ENCODE measurements around the gene CEP20. TPM values are rescaled to one million over a fixed set of nuclear protein-coding genes. Genes with fewer than 3 reads are reported as not detected.
A peak's percentile ranks its signal among the peaks of the same experiment; 100 is the strongest.

Gene CEP20
- total RNA-seq, 4 donors from 2014 or later, result 46.2 to 64.4 (median 53.6) TPM

DNA sequence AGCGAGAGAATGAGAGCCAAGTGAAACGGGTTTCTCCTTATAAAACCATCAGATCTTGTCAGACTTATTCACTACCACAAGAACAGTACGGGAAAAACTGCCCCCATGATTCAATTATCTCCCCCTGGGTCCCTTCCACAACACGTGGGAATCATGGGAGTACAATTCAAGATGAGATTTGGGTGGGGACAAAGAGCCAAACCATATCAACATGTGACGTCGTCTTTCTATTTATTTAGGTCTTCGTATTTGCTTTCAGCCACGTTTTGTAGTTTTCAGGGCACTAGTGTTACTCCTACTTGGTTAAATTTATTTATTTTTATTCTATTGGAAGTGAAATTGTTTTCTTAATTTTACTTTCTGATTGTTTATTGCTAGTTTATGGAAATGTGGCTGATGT is 27.9 kb upstream of the CEP20 start:
- Histone ChIP-seq H3K27ac (no peak overlapping the region), H3K4me3 (replicated peaks in 1 of 3) (no peak overlapping the region), H3K4me1 (no peaks in the 10 kb centered on the region), H3K36me3 (no peaks in the 10 kb centered on the region), H3K9me3 (no peaks in the 10 kb centered on the region), H3K27me3 (no peaks in the 10 kb centered on the region)
- DNase-seq, result no peak
- 85 to 86% methylated on average over 8 of the region's 8 CpGs for WGBS, 2 donors
- no peak for TF ChIP-seq POLR2A (IDR thresholded peaks at IDR 0.05)
- TF ChIP-seq, protein P1, sequence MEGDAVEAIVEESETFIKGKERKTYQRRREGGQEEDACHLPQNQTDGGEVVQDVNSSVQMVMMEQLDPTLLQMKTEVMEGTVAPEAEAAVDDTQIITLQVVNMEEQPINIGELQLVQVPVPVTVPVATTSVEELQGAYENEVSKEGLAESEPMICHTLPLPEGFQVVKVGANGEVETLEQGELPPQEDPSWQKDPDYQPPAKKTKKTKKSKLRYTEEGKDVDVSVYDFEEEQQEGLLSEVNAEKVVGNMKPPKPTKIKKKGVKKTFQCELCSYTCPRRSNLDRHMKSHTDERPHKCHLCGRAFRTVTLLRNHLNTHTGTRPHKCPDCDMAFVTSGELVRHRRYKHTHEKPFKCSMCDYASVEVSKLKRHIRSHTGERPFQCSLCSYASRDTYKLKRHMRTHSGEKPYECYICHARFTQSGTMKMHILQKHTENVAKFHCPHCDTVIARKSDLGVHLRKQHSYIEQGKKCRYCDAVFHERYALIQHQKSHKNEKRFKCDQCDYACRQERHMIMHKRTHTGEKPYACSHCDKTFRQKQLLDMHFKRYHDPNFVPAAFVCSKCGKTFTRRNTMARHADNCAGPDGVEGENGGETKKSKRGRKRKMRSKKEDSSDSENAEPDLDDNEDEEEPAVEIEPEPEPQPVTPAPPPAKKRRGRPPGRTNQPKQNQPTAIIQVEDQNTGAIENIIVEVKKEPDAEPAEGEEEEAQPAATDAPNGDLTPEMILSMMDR (IDR thresholded peaks at IDR 0.05), result no peak
- intact Hi-C loops (cut with DNase I), result no loop called here

DNA sequence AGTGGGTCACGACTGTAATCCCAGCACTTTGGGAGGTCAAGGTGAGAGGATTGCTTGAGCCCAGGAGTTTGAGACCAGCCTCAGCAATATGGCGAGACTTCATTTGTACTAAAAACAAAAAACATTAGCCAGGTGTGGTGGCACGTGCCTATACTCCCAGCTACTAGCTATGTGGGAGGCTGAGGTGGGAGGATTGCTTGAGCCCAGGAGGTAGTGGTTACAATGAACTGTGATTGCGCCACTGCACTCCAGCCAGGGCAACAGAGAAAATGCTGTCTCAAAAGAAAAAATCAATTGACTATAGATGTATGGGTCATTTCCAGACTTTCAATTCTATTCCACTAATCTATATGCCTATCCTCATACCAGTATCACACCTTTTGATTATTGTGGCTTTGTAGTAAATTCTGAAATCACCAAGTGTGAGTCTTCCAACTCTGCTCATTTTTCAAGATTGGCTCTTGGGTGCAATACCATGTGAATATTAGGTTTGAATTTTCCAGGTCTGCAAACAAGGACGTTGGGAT is 27.2 kb upstream of the CEP20 start:
- no peak overlapping the region for H3K4me3 ChIP-seq (replicated peaks in 1 of 3)
- intact Hi-C loops (cut with DNase I), result no loop called here
- TF ChIP-seq, protein P1 (IDR thresholded peaks at IDR 0.05), result no peak
- TF ChIP-seq POLR2A (IDR thresholded peaks at IDR 0.05), result no peak
- DNase-seq, result no peak
- no peaks in the 10 kb centered on the region for H3K4me1 ChIP-seq
- no peak overlapping the region for H3K27ac ChIP-seq
- 78 to 89% methylated on average over 5 of the region's 5 CpGs for WGBS, 2 donors
- H3K36me3 ChIP-seq, result no peaks in the 10 kb centered on the region
- H3K27me3 ChIP-seq, result no peaks in the 10 kb centered on the region
- no peaks in the 10 kb centered on the region for H3K9me3 ChIP-seq

DNA sequence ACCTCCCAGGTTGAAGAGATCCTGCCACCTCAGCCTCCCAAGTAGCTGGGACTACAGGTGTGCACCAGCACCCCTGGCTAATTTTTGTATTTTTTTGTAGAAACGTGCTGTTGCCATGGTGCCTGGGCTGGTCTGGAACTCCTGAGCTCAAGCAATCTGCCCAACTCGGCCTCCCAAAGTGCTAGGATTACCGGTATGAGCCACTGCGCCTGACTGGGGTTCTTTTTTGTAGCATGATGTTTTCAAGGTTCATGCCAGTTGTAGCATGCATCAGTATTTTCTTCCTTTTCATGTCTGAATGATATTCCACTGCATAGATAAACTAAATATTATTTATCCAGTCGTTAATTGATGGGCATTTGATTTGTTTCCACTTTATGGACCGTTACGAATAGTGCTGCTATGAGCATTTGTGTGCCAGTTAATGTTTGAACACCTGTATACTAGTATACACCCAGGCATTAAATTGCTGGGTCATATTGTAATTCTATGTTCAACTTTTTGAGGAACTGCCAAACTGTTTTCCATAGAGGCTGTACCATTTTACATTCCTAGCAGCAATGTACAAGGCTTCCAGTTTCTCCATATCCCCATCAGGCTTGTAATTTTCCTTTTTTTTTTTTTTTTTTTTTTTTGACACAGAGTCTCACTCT is 24.8 kb upstream of the CEP20 start:
- 80 to 81% methylated on average over 7 of the region's 7 CpGs for WGBS, 2 donors
- no peak for TF ChIP-seq POLR2A (IDR thresholded peaks at IDR 0.05)
- TF ChIP-seq, protein P1 (IDR thresholded peaks at IDR 0.05), result no peak
- Histone ChIP-seq H3K27me3 (no peaks in the 10 kb centered on the region), H3K27ac (no peak overlapping the region), H3K9me3 (no peaks in the 10 kb centered on the region), H3K4me3 (replicated peaks in 1 of 3) (no peak overlapping the region), H3K4me1 (no peaks in the 10 kb centered on the region), H3K36me3 (no peaks in the 10 kb centered on the region)
- no peak for DNase-seq
- intact Hi-C loops (cut with DNase I), result no loop called here

DNA sequence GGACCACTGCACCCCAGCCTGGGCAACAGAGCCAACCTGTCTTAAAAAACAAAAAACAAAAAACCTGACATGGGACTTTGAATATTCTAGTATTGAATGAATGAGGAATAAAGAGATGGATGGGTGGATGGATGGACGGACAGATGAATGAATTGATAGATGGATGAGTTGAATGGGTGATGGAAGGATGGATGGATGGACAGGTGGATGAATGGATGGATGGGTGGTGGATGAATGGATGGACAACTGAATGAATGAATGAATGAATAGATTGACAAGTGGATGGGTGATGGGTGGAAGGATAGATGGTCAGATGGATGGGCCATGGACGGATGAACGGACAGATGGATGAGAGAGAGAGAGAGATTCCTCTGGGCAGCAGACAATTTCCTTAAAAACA is 22.8 kb upstream of the CEP20 start:
- intact Hi-C loops (cut with DNase I), result no loop called here
- WGBS, 2 donors, result 90 to 93% methylated on average over 3 of the region's 3 CpGs
- no peaks in the 10 kb centered on the region for H3K36me3 ChIP-seq
- H3K4me3 ChIP-seq (replicated peaks in 1 of 3), result no peak overlapping the region
- TF ChIP-seq, protein P1 (IDR thresholded peaks at IDR 0.05), result no peak
- TF ChIP-seq POLR2A (IDR thresholded peaks at IDR 0.05), result no peak
- no peak overlapping the region for H3K27ac ChIP-seq
- peaks cover 0 to 3% of the 10 kb centered on the region in 2 donors for H3K4me1 ChIP-seq
- no peaks in the 10 kb centered on the region for H3K9me3 ChIP-seq
- H3K27me3 ChIP-seq, result no peaks in the 10 kb centered on the region
- DNase-seq, result no peak

DNA sequence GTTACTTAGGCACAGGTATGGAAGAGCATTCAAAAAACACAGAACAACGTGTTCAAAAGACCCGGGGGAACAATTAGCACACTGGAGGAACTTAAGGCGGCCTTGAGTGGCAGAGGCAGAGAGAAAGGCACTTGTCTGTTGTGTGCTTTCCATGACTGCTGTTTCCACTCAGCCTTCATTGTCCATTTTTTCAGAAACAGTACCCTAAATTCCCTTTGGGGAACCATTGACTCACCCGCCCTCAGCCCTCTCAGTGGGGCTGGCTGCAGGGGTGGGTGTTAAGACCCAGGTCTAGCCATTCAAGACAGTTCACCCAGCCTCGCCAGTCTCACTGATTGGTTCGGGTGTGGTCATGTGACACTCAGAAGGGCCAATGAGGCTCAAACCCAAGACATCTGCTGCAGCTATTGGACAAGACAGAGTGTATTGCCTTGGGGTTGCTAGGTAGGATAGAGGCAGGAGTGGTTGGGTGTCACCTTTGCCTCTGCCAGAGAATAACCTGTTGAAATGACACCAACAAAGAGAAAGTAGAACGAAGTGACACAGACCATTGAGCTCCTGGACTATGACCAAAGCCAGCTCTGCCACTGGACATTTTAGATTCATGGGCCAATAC is 19.6 kb upstream of the CEP20 start:
- peak; percentile 67 to 70 for DNase-seq
- 63 to 80% methylated on average over 7 of the region's 7 CpGs for WGBS, 2 donors
- Histone ChIP-seq H3K4me3 (replicated peaks in 1 of 3) (no peak overlapping the region), H3K36me3 (no peaks in the 10 kb centered on the region), H3K27ac (no peak overlapping the region), H3K9me3 (no peaks in the 10 kb centered on the region), H3K4me1 (peaks cover 0 to 3% of the 10 kb centered on the region in 2 donors), H3K27me3 (no peaks in the 10 kb centered on the region)
- intact Hi-C loops (cut with DNase I), result no loop called here
- TF ChIP-seq POLR2A (IDR thresholded peaks at IDR 0.05), result no peak
- TF ChIP-seq, protein P1 (IDR thresholded peaks at IDR 0.05), result no peak

Data from thyroid gland (tissue), 4 donors.